ENCODE measurements around the gene ZNF668.

The ZNF668 gene

GRCh38 chr16:31050280-31051030 lies 23.6 kb downstream of the ZNF668 start:
- TF ChIP-seq TARDBP (IDR thresholded peaks at IDR 0.05): no peak
- TF ChIP-seq PKNOX1 (IDR thresholded peaks at IDR 0.05): no peak
- TF ChIP-seq L3MBTL2 (conservative IDR thresholded peaks at IDR 0.05): no peak
- no peak for TF ChIP-seq LEF1 (IDR thresholded peaks at IDR 0.05; ENCODE audit: borderline replicate concordance)
- no peak for TF ChIP-seq FOXK2 (IDR thresholded peaks at IDR 0.05)
- POLR2A ChIA-PET: interaction anchor here (0.6 kb wide), 1 partner anchor 23 kb away, joined by 3 read pairs; the partner anchor contains the start of gene ZNF668
- CTCF ChIA-PET: interaction anchor here (0.6 kb wide), 1 partner anchor 36 kb away, joined by 3 read pairs; no protein-coding TSS in a partner anchor
- no peak for DNase-seq (ENCODE audit: extremely low spot score)

- ChIA-PET CTCF (no interaction called here), POLR2A (interaction anchor here (1.8 to 2.7 kb wide), 2 partner anchors 30 to 1244 kb away, joined by 6 to 7 read pairs; partner anchors contain the start of genes ZNF646 and ZNF668)
- DNase-seq (ENCODE audit: extremely low spot score): no peak
- TF ChIP-seq BHLHE40 (IDR thresholded peaks at IDR 0.05; ENCODE audit: borderline replicate concordance) (no peak), SUZ12 (IDR thresholded peaks at IDR 0.05) (no peak), TARDBP (IDR thresholded peaks at IDR 0.05) (no peak), FOXK2 (IDR thresholded peaks at IDR 0.05) (no peak), FOXA1 (IDR thresholded peaks at IDR 0.05) (no peak), LEF1 (IDR thresholded peaks at IDR 0.05; ENCODE audit: borderline replicate concordance) (no peak), ZNF384 (IDR thresholded peaks at IDR 0.05) (no peak), NFRKB (IDR thresholded peaks at IDR 0.05) (no peak), SP1 (IDR thresholded peaks at IDR 0.05) (no peak), ARNT (IDR thresholded peaks at IDR 0.05) (no peak), PKNOX1 (IDR thresholded peaks at IDR 0.05) (no peak), CTBP1 (IDR thresholded peaks at IDR 0.05; ENCODE audit: borderline replicate concordance) (no peak), L3MBTL2 (conservative IDR thresholded peaks at IDR 0.05) (no peak), HDGF (IDR thresholded peaks at IDR 0.05; ENCODE audit: borderline replicate concordance) (no peak), FOXM1 (IDR thresholded peaks at IDR 0.05; ENCODE audit: borderline replicate concordance) (no peak)
Measured at GRCh38 chr16:31043898-31044481, 30.1 kb downstream of the ZNF668 start.

GRCh38 chr16:31043352-31043751 lies 30.7 kb downstream of the ZNF668 start:
- POLR2A ChIA-PET: interaction anchor here (1.2 to 1.8 kb wide), 4 partner anchors 9 to 1244 kb away, joined by 4 to 6 read pairs (median 4); partner anchors contain the start of genes MAZ and STX4
- CTCF ChIA-PET: interaction anchor here (1.2 kb wide), 1 partner anchor 58 kb away, joined by 3 read pairs; the partner anchor contains the start of gene HSD3B7
- TF ChIP-seq PKNOX1 (IDR thresholded peaks at IDR 0.05) (no peak), ARNT (IDR thresholded peaks at IDR 0.05) (no peak), FOXM1 (IDR thresholded peaks at IDR 0.05; ENCODE audit: borderline replicate concordance) (no peak), HDGF (IDR thresholded peaks at IDR 0.05; ENCODE audit: borderline replicate concordance) (no peak), FOXA1 (IDR thresholded peaks at IDR 0.05) (no peak), L3MBTL2 (conservative IDR thresholded peaks at IDR 0.05) (no peak)
- DNase-seq (ENCODE audit: extremely low spot score): no peak

GRCh38 chr16:31042866-31043265 lies 31.2 kb downstream of the ZNF668 start:
- POLR2A ChIA-PET: interaction anchor here (1.0 to 1.8 kb wide), 5 partner anchors 9 to 1243 kb away, joined by 4 to 6 read pairs (median 4); partner anchors contain the start of genes MAZ, PAGR1 and STX4
- no peak for DNase-seq (ENCODE audit: extremely low spot score)
- no peak for TF ChIP-seq LEF1 (IDR thresholded peaks at IDR 0.05; ENCODE audit: borderline replicate concordance)
- TF ChIP-seq NFRKB (IDR thresholded peaks at IDR 0.05): no peak
- no peak for TF ChIP-seq L3MBTL2 (conservative IDR thresholded peaks at IDR 0.05)
- TF ChIP-seq CTBP1 (IDR thresholded peaks at IDR 0.05; ENCODE audit: borderline replicate concordance): no peak
- no peak for TF ChIP-seq FOXM1 (IDR thresholded peaks at IDR 0.05; ENCODE audit: borderline replicate concordance)
- TF ChIP-seq SUZ12 (IDR thresholded peaks at IDR 0.05): no peak
- TF ChIP-seq ARNT (IDR thresholded peaks at IDR 0.05): no peak
- TF ChIP-seq FOXK2 (IDR thresholded peaks at IDR 0.05): no peak
- CTCF ChIA-PET: interaction anchor here (1.2 kb wide), 1 partner anchor 58 kb away, joined by 3 read pairs; the partner anchor contains the start of gene HSD3B7

- TF ChIP-seq LEF1 (IDR thresholded peaks at IDR 0.05; ENCODE audit: borderline replicate concordance) (no peak), SP1 (IDR thresholded peaks at IDR 0.05) (no peak), CTBP1 (IDR thresholded peaks at IDR 0.05; ENCODE audit: borderline replicate concordance) (no peak), ZNF384 (IDR thresholded peaks at IDR 0.05) (no peak)
- CTCF ChIA-PET: no interaction called here
- POLR2A ChIA-PET: interaction anchor here (0.7 to 1.9 kb wide), 3 partner anchors 35 to 1232 kb away, joined by 3 to 5 read pairs (median 4); partner anchors contain the start of genes MAPK3, MAZ, ZNF646 and ZNF668
- DNase-seq (ENCODE audit: extremely low spot score): no peak
Measured at GRCh38 chr16:31038993-31039392, 35.0 kb downstream of the ZNF668 start.

- TF ChIP-seq NFRKB (IDR thresholded peaks at IDR 0.05) (no peak), ARNT (IDR thresholded peaks at IDR 0.05) (no peak), BHLHE40 (IDR thresholded peaks at IDR 0.05; ENCODE audit: borderline replicate concordance) (no peak), L3MBTL2 (conservative IDR thresholded peaks at IDR 0.05) (no peak), FOXA1 (IDR thresholded peaks at IDR 0.05) (no peak), TARDBP (IDR thresholded peaks at IDR 0.05) (no peak), SP1 (IDR thresholded peaks at IDR 0.05) (no peak), CTBP1 (IDR thresholded peaks at IDR 0.05; ENCODE audit: borderline replicate concordance) (no peak), SUZ12 (IDR thresholded peaks at IDR 0.05) (no peak), FOXK2 (IDR thresholded peaks at IDR 0.05) (no peak), ZNF384 (IDR thresholded peaks at IDR 0.05) (no peak), ELF4 (IDR thresholded peaks at IDR 0.05) (no peak), FOXM1 (IDR thresholded peaks at IDR 0.05; ENCODE audit: borderline replicate concordance) (no peak), LEF1 (IDR thresholded peaks at IDR 0.05; ENCODE audit: borderline replicate concordance) (no peak), HDGF (IDR thresholded peaks at IDR 0.05; ENCODE audit: borderline replicate concordance) (no peak)
- ChIA-PET POLR2A (interaction anchor here (1.4 kb wide), 1 partner anchor 81 kb away, joined by 4 read pairs; the partner anchor contains the start of gene KAT8), CTCF (no interaction called here)
- no peak for DNase-seq (ENCODE audit: extremely low spot score)
Measured at GRCh38 chr16:31036691-31037090, 37.3 kb downstream of the ZNF668 start.
